Left forelimb (tissue), 1 donor: ENCODE data around the gene OR10K2.
"Not testable (repeated sequence)": the region's sequence is repeated elsewhere in the genome, so short reads cannot be mapped to it uniquely, and the experiment has no call there.

Experiments used
- DNase-seq: peaks from one replicate; pipeline ENCODE4 v3.0.0-alpha.2; 2018; ENCODE audit warnings: low spot score

The OR10K2 gene, protein sequence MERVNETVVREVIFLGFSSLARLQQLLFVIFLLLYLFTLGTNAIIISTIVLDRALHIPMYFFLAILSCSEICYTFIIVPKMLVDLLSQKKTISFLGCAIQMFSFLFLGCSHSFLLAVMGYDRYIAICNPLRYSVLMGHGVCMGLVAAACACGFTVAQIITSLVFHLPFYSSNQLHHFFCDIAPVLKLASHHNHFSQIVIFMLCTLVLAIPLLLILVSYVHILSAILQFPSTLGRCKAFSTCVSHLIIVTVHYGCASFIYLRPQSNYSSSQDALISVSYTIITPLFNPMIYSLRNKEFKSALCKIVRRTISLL

DNA sequence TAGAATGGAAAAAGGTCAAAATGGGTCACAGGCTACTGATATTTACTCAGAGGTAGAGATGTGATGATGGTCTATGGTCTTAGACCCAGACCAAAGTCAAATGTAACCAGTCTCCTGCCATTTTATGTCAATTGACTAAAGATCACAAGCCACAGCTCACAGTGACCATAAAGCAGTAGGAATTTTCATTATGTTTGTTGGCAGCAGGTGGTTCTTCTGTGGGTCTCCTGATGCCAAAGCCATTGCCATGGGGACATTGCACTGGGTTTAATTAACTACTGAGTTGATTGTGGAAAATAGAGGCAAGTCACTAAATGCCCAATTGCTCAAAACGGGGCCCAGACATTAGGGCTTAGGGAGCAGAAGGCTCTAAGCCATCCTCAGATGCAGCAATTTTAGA lies at the start of gene OR10K2:
Gene OR10K2, minus strand, starts transcription at position 101 of the 400 bp plus-strand sequence. CDS start 5,371 bp downstream, outside the sequence.
- no peak for DNase-seq

- DNase-seq: no peak
Observed at GRCh38 chr1:158471920-158472319, 45.9 kb upstream of the OR10K2 start, which contains the start of gene OR10R2. OR10R2 (plus strand) TSS chr1:158472220; CDS start chr1:158472326, 106 bp downstream.

DNA sequence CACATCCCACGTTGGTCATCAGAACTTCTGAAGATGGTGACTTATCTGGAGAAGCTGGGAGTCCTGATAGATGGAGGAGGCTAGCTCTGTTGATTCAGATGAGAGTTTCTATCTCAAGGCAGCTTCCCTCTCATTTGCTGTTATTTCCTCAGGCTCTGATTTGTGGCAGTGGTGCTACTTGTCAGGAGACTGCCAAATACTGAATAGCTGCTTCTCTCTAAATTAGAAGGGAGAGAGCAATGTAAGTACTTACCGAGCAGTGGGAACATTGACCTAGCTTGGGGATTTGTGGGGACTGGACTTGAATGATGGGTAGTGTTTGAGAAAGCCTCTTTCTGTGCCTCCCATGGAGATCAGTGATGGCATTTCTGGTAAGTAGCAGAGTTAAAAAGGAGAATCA lies 35.5 kb upstream of the OR10K2 start, which contains the start of gene OR10K1:
Gene OR10K1, plus strand, starts transcription at position 301 of the 400 bp plus-strand sequence. CDS start 3,728 bp downstream, outside the sequence.
- no peak for DNase-seq

- no peak for DNase-seq
Observed at GRCh38 chr1:158458263-158458662, 32.2 kb upstream of the OR10K2 start.

DNA sequence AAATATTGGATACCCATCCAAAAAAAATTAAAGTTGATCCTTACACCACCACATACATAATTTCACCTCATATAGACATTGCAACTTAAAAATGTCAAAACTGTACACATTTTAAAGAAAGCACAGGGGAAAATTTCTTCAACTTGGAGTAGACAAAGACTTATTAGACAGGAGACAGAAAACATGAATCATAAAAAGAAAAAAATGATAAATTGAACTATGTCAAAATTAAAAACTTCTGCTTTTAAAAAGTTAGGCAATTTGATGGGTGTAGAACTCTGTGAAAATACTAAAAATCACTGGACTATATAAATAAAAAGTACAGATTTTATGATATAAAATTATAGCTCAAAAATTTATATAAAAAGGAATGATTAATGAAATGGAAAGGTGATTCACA lies 31.2 kb upstream of the OR10K2 start:
- no peak for DNase-seq

GRCh38 chr1:158454537-158454936 lies 28.5 kb upstream of the OR10K2 start:
- no peak for DNase-seq

DNA sequence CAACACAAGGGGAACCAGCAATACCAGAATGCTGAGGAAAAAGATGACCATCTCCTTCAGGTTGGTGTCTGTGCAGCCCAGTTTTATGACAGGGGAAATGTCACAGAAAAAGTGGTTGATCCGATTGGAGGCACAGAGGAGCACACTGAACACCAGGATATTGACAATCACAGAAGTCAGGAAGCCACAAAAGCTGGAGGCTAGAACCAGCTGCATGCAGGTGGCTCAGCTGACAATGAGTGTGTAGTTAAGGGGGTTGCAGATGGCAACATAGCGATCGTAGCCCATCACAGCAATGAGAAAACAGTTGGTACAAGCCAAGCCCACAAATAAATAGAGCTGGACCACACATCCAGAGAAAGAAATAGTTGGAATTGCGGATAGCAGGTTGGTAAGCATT lies 19.3 kb upstream of the OR10K2 start:
- DNase-seq: no peak

DNA sequence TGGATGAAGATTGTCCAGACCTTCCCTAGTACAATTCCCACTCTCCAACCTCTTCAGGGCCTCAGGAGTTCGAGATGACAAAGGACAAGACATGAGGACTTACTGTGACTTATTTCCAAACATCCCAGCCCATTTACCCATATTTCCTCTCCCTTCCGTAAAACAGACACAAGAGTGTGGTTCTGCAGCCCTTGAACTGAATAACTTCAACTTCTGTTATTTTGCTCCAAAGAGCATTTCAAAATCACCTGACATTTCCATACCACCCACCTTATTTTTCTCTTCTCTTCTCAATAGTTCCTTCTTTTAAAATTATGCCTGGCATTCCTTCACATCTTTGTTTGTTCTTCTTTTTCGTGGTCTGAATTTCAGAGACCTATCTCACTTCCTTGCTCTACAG lies 8.7 kb upstream of the OR10K2 start:
- DNase-seq: no peak

DNA sequence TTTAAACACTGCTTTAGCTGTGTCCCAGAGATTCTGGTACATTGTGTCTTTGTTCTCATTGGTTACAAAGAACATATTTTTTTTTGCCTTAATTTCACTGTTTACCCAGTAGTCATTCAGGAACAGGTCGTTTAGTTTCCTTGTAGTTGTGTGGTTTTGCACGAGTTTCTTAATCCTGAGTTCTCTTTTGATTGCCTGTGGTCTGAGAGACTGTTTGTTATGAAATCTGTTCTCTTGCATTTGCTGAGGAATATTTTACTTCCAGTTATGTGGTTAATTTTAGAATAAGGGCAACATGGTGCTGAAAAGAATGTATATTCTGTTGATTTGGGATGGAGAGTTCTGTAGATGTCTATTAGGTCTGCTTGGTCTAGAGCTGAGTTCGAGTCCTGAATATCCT lies 4.1 kb upstream of the OR10K2 start:
- not testable (repeated sequence) for DNase-seq

GRCh38 chr1:158425027-158425426 lies 1.0 kb downstream of the OR10K2 start:
- no peak for DNase-seq

- no peak for DNase-seq
Observed at GRCh38 chr1:158422212-158422611, 3.8 kb downstream of the OR10K2 start.

GRCh38 chr1:158417586-158417985 lies 8.5 kb downstream of the OR10K2 start:
- DNase-seq: no peak

- no peak for DNase-seq
Observed at GRCh38 chr1:158414651-158415345, 11.2 kb downstream of the OR10K2 start.

- no peak for DNase-seq
Observed at GRCh38 chr1:158407092-158407491, 18.9 kb downstream of the OR10K2 start.

DNA sequence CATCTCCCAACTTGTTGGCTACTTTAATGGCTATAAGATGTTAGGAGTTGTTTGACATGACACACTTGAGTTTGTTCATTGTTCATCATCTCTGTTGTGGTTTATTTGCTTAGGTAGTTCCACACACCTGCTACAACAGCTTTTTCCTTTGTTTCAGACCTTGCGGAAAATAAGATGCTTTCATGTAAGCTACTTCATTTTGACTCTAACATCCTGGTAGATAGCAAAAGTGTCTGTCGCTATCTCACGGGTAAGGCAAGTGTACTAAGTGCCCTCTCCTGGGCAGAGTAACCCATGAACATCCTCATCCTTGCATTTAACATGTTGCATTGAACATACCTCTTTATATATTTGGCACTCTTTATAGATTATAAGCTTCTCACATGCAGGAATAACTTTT lies 25.2 kb downstream of the OR10K2 start:
- DNase-seq: no peak

GRCh38 chr1:158398818-158399514 lies 27.1 kb downstream of the OR10K2 start, which contains the start of gene OR10T2:
OR10T2 (minus strand) TSS chr1:158399466; CDS start chr1:158399466, 0 bp downstream.
- DNase-seq: no peak

DNA sequence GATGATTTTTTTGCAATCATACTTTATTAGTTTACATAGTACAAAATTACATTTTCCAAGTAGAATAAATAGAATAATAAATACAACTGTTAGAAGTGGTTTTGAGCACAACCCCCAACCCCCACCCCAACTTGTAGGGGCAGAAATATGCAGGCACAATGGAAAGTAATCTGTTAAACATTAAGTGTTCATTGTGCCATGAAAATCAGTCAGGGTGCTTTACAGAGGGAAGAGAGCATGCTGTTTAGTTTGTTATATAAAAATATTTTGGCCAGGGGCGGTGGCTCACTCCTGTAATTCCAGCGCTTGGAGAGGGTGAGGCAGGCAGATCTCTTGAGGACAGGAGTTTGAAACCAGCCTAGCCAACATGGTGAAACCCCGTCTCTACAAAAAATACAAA lies 29.4 kb downstream of the OR10K2 start:
- DNase-seq: no peak

DNA sequence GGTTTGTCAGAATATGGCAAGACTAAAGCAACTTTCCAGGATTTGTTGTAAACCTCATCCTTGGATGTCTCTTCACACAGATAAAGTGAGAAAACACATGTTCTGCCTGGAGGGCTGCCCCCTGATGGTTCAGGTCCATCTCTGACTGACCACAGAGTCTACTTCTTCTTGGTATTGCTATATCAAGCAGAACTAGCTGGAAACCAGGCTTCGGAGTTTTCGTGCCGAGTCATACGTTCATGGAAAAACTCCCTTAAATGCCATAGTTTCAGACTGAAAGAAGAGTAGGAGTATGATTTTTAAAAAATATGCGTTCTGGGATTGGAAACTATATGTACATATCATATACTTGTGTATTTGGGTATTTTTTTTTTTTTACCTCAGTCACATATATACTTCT lies 32.6 kb downstream of the OR10K2 start:
- no peak for DNase-seq

DNA sequence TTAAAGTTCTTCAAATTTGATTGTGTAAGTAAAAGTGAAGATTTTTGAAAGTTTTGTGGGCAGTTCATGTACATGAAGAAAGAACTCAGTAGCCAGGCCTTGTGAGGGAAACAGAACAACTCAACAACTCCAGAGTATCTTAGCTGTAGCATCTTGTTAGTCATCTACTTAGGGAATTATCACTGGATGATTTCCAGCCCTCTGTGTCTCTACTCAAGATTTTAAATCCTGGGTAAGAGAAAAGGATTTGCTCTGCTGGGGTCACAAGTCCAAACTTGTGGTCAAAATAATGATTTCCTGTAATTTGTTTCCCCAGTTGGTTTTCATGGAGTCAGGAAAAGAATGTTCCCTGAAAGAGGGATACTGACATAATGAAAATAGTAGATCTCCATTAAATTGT lies 34.9 kb downstream of the OR10K2 start:
- no peak for DNase-seq

- no peak for DNase-seq
Observed at GRCh38 chr1:158390331-158390730, 35.7 kb downstream of the OR10K2 start.

- no peak for DNase-seq
Observed at GRCh38 chr1:158374860-158375259, 51.2 kb downstream of the OR10K2 start.

DNA sequence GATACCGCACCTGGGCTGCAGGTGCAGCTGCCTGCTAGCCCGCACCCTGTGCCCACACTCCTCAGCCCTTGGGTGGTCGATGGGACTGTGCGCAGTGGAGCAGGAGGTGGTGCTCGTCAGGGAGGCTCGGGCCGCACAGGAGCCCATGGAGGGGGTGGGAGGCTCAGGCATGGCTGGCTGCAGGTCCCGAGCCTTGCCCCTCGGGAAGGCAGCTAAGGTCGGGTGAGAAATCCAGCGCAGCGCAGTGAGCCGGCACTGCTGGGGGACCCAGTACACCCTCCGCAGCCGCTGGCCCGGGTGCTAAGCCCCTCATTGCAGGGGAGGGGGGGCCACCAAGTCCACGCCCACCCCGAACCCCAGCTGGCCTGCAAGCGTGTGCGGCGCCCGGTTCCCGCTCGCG lies 51.9 kb downstream of the OR10K2 start:
- DNase-seq: not testable (repeated sequence)
